Peyer's patch (tissue), 4 donors: Measurements from ENCODE around the gene UBE2D2. TPM values are rescaled to one million over a fixed set of nuclear protein-coding genes. Genes with fewer than 3 reads are reported as not detected.
"Not testable (repeated sequence)": the region's sequence is repeated elsewhere in the genome, so short reads cannot be mapped to it uniquely, and the experiment has no call there.

Experiments
- DNase-seq, 3 donors: peaks; one replicate each; pipeline ENCODE4 v3.0.0-alpha.2; 2017 to 2019
- H3K27ac ChIP-seq, 4 donors: fragments of 200-600 bp; sonication (generic); one replicate each; pipeline ENCODE4 v1.5.1; 2016 to 2019
- H3K27me3 ChIP-seq, 2 donors: fragments of 200-600 bp; sonication (generic); one replicate each; pipeline ENCODE4 v1.5.1; 2019
- H3K36me3 ChIP-seq, 3 donors: fragments of 200-600 bp; sonication (generic); one replicate each; pipeline ENCODE4 v1.5.1; 2016 to 2019
- H3K4me1 ChIP-seq, 4 donors: fragments of 200-600 bp; sonication (generic); one replicate each; pipeline ENCODE4 v1.5.1; 2016 to 2019
- H3K4me3 ChIP-seq, 4 donors: fragments of 200-600 bp; sonication (generic); 1 replicate in 3 of 4; 2 replicates in 1 of 4; pipeline ENCODE4 v1.5.1; 2016 to 2019; ENCODE audit warnings: mild to moderate bottlenecking in 1 of 4
- H3K9me3 ChIP-seq, 4 donors: fragments of 200-600 bp; sonication (generic); one replicate each; pipeline ENCODE4 v1.5.1; 2016 to 2019; ENCODE audit warnings: mild to moderate bottlenecking in 1 of 4
- CTCF ChIP-seq, 6 experiments: fragments of 450-650 bp in 4 of 6; fragments of 200-600 bp in 2 of 6; sonication (generic) in 1 of 6; IDR thresholded peaks; one replicate each; pipeline ENCODE4 v1.5.1; 2017 to 2019; ENCODE audit warnings: antibody characterized with exemption in 6 of 6, mild to moderate bottlenecking in 3 of 6, moderate library complexity in 1 of 6
- POLR2A ChIP-seq, 2 donors: fragments of 450-650 bp; IDR thresholded peaks; one replicate each; pipeline ENCODE4 v1.5.1; 2017; ENCODE audit warnings: antibody characterized with exemption in 2 of 2, mild to moderate bottlenecking in 2 of 2, moderate library complexity in 2 of 2
- total RNA-seq, 4 donors: library from RNA; depleted of rRNA; stranded (reverse); fragments of >200 nt; gene quantifications; one replicate each; pipeline ENCODE4 v1.1.0, GENCODE V29; 2016

The UBE2D2 gene
- total RNA-seq, 4 donors from 2014 or later: 60.2 to 87.9 (median 70.2) TPM

DNA sequence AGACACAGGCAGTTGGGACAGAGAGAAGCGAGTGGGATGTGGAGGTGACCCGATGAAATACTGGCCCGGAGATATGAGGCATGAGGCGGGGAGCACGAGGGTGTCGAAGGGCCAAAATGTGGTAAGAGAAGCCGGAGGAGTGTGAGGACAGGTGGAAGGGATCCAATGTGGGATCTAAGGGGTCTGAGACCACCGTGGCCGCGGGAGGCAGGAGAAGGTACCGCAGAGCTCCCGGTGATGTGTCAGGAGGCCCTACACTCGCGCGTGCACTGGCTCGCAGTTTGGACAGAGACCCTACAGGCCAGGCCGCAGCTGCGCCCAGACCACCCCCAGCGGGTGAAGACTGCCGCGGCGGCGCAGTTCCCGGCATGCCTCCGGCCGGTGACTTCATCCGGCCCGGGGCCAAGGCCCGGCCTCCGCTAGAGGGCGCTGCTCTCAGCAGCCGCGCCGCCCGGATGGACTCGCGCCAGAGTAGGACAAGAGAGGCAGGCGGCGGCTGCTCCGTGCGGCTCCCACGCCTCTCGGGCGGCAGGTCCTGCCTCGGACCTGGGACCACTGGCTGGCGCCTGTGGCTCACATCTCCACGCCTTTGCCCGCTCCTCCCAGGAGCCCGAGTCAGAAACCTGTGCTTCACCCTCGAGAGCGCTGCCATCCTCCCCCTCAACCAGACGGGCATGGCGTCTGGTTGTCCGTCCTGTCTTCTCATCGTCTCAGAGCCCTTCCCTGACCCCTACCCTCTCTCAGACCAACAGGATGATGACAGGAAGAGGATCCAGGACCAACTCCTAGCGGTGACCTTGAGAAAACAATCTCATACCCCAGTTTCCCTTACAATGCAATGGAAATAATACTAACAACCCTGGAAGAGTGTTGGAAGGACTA lies 43.2 kb upstream of the UBE2D2 start:
- no peaks in the 10 kb centered on the region for H3K27me3 ChIP-seq
- TF ChIP-seq POLR2A (IDR thresholded peaks at IDR 0.05) (peak; percentile 27 to 62), CTCF (IDR thresholded peaks at IDR 0.05) (peak; percentile 96 to 100 (median 98))
- peak overlapping the region; percentile 80 to 87 (median 82) for H3K27ac ChIP-seq

DNA sequence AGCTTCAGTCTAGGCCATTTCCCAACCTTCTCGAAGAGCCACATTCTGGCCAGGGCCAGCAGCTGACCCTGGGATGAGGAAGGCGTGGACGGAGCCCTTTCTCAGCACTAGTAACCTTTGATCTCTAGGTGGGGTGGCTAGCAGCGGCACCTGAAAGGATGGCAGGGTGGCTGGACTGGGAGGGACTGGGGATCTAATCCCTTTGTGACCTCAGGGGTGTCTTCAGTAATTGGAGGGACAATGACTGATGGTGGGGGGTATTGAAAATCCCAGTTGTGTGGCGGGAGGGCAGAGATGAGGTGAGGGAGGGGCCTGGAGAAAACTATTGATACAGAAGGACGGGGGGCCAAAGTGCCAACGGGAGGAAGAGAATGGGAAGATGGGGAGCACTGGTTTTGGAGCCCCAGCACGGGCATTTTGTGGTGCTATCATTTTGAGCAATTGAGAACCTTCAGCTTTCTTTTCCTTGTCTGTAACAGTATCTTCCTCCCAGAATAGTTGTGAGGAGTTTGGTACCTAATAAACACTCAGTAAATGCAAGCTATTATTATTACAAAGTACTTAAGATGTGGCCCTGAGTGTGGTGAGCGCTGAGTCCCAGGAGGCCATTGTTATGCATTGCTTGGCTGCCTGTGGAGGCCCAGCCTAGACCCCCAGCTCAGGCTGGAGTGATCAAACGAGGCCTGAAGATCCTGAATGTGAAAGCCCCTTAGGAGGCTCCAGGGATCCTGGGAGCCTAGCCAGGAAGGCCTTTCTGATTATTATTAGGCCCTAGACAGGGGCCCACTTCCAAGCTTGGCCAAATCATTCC lies 37.3 kb upstream of the UBE2D2 start:
- TF ChIP-seq CTCF (IDR thresholded peaks at IDR 0.05): no peak
- TF ChIP-seq POLR2A (IDR thresholded peaks at IDR 0.05): no peak
- Histone ChIP-seq H3K4me1 (no peaks in the 10 kb centered on the region), H3K4me3 (no peak overlapping the region), H3K27ac (no peak overlapping the region), H3K36me3 (no peaks in the 10 kb centered on the region), H3K9me3 (no peaks in the 10 kb centered on the region), H3K27me3 (no peaks in the 10 kb centered on the region)
- DNase-seq: no peak

More for the DNA sequence above, 43.2 kb upstream of the UBE2D2 start:
- peak overlapping the region; percentile 51 to 75 (median 62) for H3K4me3 ChIP-seq
- peaks cover 0 to 3% (median 0%) of the 10 kb centered on the region in 4 donors for H3K4me1 ChIP-seq
- peak; percentile 87 to 95 (median 95) for DNase-seq
- no peaks in the 10 kb centered on the region for H3K9me3 ChIP-seq
- no peaks in the 10 kb centered on the region for H3K36me3 ChIP-seq

DNA sequence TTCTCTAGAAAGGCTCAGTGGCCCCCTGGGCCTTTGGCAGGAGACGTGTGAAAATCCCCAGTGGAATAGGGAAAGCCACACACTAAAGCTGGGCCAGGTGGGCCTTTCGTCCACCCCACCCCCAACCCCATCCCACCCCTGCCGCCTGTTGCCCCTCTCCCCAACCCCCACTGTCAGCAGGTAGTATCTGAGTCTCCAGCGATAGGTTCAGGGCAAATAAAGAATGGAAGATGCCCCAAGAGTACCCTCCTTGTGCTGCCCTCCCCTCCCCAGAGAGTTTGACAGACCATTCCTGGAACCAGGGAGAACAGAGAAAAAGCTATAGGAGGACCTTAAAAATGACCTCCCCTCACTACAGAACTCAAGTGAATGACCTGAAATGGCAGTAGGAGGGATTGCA lies 36.7 kb upstream of the UBE2D2 start:
- Histone ChIP-seq H3K4me1 (no peaks in the 10 kb centered on the region), H3K4me3 (no peak overlapping the region), H3K27ac (no peak overlapping the region), H3K27me3 (no peaks in the 10 kb centered on the region), H3K36me3 (no peaks in the 10 kb centered on the region), H3K9me3 (no peaks in the 10 kb centered on the region)
- DNase-seq: no peak
- TF ChIP-seq CTCF (IDR thresholded peaks at IDR 0.05): no peak
- no peak for TF ChIP-seq POLR2A (IDR thresholded peaks at IDR 0.05)

DNA sequence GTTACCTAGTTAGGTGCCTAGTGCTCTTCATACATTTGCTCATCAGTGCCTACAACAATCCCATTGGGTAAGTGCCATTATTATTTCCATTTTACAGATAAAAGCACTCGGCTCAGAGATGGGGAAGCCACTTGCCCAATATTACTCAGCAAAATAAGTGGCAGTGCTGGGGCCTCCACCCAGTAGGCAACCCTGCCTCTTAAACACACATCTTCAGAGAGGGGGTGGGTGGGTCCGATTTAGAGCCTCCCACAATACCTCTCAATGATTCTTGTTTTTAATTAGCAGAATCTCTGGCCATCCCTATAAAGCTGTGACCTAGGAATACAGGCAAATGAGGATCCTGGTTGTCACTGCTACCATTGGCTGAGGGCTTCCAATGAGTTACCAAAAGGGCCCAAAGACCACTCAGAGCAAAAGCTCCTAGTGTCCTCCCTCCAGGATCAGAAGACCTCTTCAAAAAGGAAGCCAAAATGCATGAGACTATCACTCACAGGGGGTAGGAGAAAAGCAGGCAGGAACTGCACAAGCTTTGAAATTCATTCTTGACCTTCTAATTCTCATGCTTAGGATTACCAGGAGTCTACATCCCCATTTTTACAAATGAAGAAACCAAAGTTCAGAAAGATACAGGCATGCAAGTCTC lies 36.1 kb upstream of the UBE2D2 start:
- no peaks in the 10 kb centered on the region for H3K4me1 ChIP-seq
- H3K9me3 ChIP-seq: no peaks in the 10 kb centered on the region
- no peak for TF ChIP-seq CTCF (IDR thresholded peaks at IDR 0.05)
- no peak for TF ChIP-seq POLR2A (IDR thresholded peaks at IDR 0.05)
- no peak overlapping the region for H3K4me3 ChIP-seq
- no peak for DNase-seq
- H3K36me3 ChIP-seq: no peaks in the 10 kb centered on the region
- no peak overlapping the region for H3K27ac ChIP-seq
- H3K27me3 ChIP-seq: no peaks in the 10 kb centered on the region

DNA sequence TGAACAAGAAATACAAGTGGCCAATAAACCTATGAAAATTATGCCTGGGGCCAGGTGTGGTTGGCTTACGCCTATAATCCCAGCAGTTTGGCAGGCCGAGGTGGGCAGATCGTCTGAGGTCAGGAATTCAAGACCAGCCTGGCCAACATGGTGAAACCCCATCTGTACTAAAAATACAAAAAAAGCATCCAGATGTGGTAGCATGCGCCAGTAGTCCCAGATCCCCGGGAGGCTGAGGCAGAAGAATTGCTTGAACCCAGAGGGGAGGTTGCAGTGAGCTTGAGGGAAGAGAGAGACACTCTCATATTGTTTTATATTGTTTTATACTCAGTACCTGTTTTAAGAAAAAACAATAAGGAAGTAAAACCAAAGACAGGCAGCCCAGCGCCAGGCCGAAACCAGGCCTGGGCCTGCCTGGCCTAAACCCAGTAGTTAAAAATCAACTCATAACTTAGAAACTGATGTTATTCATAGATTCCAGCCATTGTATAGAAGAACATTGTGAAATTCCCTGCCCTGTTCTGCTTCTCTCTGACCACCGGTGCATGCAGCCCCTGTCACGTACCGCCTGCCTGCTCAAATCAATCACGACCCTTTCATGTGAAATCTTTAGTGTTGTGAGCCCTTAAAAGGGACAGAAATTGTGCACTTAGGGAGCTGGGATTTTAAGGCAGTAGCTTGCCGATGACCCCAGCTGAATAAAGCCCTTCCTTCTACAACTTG lies 35.4 kb upstream of the UBE2D2 start:
- not testable (repeated sequence) for H3K4me3 ChIP-seq, H3K36me3 ChIP-seq, DNase-seq, H3K9me3 ChIP-seq, H3K27me3 ChIP-seq, H3K27ac ChIP-seq, H3K4me1 ChIP-seq

GRCh38 chr5:139526309-139527089 lies 34.6 kb upstream of the UBE2D2 start:
- not testable (repeated sequence) for H3K27me3 ChIP-seq, H3K36me3 ChIP-seq, H3K27ac ChIP-seq, H3K4me1 ChIP-seq, H3K4me3 ChIP-seq, DNase-seq, H3K9me3 ChIP-seq

DNA sequence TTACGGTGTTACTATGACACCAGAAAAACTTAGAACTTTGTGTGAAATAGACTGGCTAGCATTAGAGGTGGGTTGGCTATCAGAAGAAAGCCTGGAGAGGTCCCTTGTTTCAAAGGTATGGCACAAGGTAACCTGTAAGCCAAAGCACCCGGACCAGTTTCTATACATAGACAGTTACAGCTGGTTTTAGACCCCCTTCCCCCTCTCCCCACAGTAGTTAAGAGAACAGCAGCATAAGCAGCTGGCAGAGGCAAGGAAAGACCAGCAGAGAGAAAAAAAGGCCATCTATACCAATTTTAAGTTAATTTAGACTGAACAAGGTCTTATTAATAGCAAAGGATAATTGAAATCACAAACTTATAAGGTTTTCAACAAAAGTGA lies 34.1 kb upstream of the UBE2D2 start:
- not testable (repeated sequence) for H3K4me1 ChIP-seq, DNase-seq, H3K36me3 ChIP-seq, H3K27ac ChIP-seq, H3K27me3 ChIP-seq, H3K4me3 ChIP-seq, H3K9me3 ChIP-seq

DNA sequence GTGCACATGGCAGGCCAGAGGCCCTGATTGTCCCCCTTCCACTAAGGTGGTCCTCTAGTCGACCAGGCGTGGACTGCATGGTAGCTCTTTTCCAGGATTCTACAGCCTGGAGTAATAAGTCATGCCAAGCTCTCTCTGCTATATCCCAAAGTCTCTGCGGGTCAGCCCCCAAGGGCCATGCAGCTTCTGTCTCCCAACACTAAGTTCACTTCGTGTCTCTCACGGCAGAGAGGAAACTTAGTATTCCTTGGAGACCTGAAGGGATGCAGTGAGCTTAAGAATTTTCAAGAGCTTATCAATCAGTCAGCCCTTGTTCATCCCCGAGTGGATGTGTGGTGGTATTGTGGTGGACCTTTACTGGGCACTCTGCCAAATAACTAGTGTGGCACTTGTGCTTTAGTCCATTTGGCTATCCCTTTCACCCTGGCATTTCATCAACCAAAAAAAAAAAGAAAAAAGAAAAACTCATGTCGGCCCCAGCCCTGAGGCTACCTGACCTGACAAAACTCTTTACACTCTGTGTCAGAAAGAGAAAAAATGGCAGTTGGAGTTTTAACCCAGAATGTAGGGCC lies 33.2 kb upstream of the UBE2D2 start:
- not testable (repeated sequence) for H3K4me3 ChIP-seq, H3K27ac ChIP-seq, H3K27me3 ChIP-seq, H3K36me3 ChIP-seq, DNase-seq, H3K9me3 ChIP-seq, H3K4me1 ChIP-seq
